Esophagus muscularis mucosa (tissue), 3 donors: ENCODE measurements around the gene ZYX.

Experiments used
- CTCF ChIP-seq, 3 experiments: fragments of 200-600 bp in 2 of 3; fragments of 450-650 bp in 1 of 3; sonication (generic) in 2 of 3; IDR thresholded peaks; one replicate each; pipeline ENCODE4 v1.5.1; 2017 to 2019; ENCODE audit warnings: antibody characterized with exemption in 3 of 3, mild to moderate bottlenecking in 2 of 3, moderate library complexity in 1 of 3
- EP300 ChIP-seq: sonication (generic); formaldehyde crosslinking; IDR thresholded peaks from one replicate; pipeline ENCODE4 v1.6.1; 2017; ENCODE audit warnings: antibody characterized with exemption

- no peak for TF ChIP-seq CTCF (IDR thresholded peaks at IDR 0.05)
- no peak for TF ChIP-seq EP300
These were observed 5.7 kb upstream of the ZYX start for GRCh38 chr7:143375298-143376034.
